ENCODE results near the gene PLXNC1.

The PLXNC1 gene

DNA sequence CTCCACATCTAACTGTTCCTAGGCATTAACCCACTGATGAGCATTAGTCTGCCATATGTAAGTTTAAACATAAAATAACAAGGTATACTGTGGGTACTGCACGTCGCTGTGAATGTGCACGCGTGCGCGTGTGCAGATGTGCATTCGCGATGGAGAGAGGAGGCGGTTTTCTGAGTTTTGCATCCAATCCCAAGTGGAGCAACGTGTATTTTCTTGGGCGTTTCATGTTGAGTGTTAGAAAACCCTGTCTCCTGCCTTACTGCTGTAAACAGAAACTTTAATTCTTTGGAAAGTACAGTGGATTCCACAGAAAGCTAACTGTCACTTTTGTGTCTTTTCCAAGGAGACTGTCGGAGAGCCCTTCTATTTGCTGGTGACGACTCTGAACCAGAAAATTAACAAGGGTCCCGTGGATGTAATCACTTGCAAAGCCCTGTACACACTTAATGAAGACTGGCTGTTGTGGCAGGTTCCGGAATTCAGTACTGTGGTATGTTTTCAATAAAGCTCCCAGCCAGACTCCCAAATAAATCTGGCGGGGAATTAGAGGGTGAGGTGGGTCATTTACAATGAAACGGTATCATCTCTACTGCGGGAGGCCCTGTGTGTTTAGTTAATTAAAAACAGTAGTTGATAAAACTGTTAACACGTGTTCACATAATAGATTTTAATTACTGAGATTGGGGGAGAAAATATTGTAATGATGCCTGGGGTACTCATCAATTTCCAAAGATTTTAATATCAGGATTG, 116.5 kb downstream of the PLXNC1 start:
- DNase-seq (ENCODE audit: low read depth, low spot score), result no peak

DNA sequence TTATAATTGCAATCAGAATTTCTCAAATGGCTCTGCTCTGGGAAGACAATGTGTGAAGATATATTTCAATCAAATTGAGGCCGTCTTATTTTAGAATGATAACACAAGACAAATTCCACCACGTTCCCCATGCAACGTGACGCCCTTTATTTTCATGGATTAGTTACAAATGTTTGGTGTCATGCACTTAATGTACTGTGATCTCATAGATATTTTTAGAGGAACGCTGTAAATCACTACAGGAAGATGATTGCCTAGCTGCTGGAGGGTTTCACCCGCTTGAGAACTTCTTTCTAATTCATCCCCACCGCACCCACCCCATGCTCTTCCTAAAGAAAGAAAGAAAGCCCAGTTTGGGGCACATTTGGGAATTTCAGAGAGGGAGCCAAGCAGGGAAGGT, 117.2 kb downstream of the PLXNC1 start:
- DNase-seq (ENCODE audit: low read depth, low spot score), result no peak

DNA sequence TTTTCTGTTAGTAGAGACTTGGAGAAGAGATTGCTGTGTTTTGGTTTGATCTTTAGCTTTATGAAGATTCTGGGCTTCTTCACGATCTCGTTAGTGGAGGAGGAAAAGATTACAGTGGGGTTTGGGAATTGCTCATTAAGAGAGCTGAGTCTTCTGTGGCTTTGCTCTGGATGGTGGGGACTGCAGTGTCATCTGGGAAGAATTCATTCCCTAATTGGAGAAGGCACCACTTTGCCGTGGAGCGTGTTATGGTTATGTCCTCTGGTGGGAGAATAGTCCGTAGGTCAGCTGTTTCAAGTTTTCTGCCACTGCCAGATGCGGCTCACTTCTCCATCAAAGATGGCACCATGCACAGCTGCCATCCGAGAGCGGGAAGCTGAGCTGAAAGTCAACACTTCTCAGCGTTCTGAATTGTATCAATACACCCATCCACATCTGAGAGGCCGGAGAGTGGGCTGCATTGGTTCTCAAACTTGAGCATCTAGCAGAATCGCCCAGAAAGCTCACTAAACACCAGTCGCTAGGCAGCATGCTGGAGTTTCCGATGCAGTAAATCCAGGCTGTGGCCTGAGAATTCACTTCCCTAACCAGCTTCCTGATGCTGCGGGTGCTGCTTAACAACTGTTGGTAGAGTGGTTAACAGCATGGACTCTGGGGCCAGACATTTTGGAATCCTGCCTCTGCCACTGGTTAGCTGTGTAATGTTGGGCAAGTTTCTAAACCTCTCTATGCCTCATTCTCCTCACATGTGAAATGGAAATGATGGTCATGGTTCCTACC, 117.8 kb downstream of the PLXNC1 start:
- no peak for DNase-seq (ENCODE audit: low read depth, low spot score)

DNA sequence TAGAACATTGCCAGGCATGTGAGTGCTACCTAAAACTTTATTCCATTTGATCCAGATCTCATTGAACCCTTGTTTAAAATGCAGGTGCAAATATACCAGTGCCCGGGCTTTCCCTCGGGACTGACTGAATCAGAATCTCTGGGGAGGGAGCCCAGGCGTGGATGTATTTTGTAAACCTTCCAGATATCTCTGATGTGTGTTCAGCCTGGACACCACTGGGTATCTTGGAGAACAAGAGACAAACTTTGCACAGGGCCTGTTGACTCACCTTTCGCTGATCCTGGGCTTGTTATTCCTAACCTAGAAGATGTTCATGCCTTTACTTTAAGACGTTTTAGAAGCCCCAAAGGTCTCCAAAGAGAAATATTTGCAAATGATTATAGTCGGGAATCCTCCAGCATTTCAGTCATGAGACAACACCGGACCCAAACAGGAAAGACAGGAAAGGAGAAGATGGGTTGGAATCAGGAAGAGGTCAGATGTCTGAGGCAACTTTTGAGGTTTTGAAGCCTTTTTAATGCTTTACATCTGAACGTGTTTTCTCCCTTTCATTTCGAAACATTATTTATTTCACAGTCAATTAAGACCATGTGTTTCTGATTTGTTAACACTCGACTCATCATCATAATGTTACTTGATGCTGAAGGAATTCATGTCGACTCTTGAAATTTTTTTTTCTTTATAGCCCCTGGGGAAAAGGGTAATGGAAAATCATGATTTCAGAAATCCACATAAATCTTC, 118.6 kb downstream of the PLXNC1 start:
- DNase-seq (ENCODE audit: low read depth, low spot score), result no peak

DNA sequence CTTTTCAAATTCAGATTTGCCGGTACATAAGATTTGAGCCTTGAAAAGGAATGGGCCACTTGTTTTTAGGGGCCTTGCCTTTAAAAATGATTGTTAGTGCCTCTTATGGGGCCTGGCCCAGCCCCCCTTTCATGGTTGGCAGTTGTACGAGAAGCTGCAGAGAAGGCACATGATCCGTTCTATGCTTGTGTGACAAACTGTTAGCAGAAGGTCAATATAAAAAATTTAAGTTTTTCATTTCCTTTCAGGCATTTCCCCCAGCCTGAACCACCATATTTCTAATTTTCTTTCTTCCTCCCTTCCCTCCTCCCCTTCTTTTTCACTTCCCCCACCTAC, 119.1 kb downstream of the PLXNC1 start:
- no peak for DNase-seq (ENCODE audit: low read depth, low spot score)

DNA sequence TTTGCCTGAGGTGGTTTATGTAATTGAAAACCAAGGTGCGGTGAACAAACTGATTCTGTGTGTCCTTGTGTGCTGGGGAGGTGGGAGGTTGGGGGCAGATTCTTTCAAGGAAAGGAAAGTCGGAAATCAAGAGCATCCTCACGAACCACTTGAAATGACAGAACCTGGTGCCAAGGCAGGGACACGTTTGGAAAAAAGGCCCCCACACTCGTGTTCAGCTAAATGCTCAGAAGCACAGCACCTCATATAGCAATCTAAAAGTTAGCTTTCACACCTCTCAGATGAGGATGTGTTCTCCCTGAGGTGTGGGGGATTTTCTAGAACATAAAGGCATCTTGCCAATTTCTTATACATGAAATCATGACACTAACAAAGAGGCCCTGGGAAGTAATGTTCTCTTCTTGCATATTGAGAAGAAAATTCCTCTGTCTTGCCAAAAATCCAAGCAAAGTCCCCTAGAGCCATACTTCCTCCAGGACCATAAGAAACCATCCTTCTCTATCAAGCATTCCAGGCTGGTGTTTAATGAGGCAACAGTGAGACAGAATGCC, 119.6 kb downstream of the PLXNC1 start:
- DNase-seq (ENCODE audit: low read depth, low spot score), result no peak

DNA sequence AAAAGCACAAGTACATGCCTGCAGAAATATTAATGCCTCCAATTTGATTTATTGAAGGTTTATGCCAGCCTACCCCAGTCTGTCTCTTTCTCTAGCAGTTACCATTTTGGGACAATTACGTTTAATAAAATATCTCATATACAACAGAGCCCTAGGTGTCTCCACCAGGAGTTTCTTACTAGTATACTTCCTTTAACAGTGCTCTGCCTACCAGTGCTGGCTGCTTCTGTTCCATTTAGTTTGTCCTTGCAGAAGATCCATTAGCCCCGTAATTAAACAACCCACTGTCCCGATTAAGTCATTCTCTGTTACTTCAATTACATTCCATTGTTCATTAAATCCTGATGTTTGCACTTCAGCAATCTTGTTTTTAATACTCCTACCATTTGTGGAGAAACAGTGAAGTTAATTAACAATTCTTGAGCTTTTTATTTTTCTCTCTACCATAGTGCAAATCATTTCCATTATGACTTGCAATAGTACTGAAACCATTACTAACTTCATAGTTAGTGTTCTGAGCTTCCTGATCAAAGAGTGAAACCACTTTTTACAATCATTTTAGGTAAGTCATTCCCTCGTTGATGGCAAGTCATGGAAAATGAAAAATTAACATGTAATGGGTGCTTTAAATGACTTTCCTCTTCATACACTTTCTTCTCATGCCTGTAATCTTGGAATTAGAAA, 121.1 kb downstream of the PLXNC1 start:
- DNase-seq (ENCODE audit: low read depth, low spot score), result no peak

DNA sequence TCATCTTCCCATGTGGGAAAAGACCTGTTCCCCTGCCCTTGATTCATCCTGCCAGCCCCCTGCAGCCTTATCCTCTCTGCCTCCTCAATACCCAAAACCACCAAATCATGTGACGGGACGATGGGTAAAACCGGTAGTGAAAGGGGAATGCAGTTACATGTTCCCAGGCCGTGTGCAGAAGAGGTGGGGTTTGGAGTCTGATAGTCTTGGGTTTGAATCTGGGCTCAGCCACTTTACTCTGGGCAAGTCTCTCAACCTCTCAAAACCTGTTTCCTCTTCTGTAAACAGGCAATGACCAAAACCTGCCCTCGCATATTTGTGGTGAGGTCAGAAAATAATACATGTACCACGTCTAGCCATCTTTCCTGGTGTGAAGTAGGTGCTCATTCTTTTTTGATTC, 123.0 kb downstream of the PLXNC1 start:
- no peak for DNase-seq (ENCODE audit: low read depth, low spot score)

DNA sequence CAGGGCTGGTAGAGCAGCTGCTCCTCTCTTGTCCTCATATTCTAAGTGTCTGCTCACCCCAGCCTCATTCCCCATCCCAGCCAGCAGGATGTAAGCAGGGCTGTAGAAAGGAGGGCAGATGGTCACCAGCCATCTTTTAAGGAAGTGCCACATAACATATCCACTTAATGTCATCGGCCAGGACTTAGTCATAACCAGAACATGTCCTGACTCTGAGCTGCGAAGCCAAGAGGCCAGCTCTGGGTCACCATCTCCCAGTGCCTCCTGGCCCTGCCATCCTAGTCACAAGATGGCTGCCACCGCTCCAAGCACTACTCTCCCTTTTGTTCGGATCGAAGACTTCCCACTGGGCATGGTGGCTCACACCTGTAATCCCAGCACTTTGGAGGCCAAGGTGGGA, 123.9 kb downstream of the PLXNC1 start:
- DNase-seq (ENCODE audit: low read depth, low spot score), result no peak

DNA sequence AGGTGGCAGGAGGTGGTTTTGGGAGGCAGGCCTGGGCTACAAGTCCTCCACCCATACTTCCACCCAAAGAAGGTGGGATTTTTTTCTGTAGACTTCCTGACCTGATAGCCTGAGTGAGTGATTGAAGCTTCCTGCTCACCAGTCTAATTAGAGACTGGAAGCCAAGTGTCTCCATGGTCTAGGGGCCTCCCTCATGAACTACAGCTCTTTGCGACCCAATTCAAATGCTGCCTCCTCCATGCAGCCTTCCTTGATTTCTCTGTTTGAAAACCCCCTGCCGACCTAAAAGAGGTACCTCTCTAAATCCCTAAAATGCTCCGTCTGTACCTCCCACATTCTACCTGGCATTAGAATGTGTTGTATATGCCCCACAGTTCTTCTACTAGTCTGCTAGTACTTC, 124.9 kb downstream of the PLXNC1 start:
- no peak for DNase-seq (ENCODE audit: low read depth, low spot score)

DNA sequence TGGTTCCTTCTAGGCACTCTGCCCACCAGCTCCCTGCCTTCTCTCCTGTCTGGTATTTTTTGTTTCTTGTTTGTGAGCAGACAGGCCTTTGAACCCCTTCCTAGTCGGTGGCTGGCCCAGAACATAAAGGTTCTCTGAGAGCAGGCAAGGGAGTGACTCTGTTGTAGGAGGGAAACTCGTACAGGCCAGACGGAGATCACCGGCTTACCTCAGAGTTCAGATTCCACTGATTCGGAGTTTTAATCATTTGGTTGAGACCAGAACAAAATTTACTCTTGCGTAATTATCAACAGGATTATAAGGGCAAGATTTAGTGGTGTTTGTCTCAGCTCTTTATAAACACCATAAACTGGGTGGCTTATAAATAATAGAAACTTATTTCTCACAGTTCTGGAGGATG, 128.3 kb downstream of the PLXNC1 start:
- DNase-seq (ENCODE audit: low read depth, low spot score), result no peak

DNA sequence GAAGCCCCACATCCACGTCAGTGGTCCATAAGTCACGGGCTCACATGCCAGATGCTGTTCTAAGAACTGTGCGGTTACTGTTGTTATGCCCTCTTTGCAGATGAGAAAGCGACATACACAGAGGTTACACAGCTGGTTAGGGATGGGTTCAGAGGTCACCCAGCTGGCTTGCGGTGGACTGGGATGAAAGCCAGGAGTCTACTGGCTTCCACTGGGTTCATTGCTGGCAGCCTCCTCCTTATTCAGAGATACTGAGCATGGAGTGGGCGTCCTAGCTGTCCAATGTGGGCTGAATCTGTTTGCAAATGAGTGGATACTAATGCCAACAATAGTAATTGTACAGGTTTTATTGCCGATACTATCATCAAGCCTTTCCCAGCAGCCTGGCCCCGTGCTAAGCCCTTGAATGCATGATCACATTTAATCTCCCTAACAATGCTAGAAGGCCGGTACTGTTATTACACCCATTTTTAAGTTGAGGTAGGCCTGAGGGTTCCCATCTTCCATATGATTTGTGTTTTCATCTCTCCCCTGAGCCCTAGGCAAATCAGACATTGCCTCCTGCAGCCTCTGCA, 129.1 kb downstream of the PLXNC1 start:
- peak; percentile 15 for DNase-seq (ENCODE audit: low read depth, low spot score)

DNA sequence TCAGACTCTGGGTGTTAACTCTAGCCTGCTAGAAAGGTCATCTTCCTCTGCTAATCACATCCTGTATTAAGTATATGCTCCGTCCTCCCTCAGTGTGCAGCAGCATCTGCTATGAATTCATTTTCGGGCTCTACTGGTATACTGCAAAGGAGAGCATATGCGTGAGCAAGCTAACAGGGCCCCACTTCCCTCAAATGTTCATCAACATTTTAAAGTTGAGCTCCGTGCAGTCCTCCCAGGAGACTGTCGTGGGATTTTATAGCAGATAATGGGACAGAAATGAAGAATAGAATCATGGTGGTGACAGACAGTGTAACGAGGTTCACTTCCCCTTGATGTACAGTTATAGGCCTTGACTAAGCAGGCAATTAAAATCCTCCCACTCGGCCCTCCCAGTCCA, 131.7 kb downstream of the PLXNC1 start:
- no peak for DNase-seq (ENCODE audit: low read depth, low spot score)

DNA sequence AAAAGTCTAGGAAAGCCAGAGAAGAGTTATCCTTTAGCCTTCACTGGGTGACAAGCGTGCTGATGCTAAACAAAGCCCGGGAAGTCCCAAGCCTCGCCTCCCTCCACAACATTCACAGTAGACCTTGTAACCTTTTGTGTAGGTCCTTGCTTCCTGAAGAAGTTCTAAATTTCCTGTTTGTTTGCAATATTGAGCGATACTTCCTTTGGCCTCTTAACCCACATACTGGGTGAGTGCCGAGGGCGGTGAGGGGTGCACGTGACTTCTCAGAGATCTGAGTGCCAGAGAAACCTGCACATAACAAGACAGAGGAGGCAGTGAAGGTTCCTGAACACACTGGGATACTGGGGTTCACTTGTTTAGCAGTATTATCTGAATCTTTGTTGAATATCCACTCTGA, 134.3 kb downstream of the PLXNC1 start:
- no peak for DNase-seq (ENCODE audit: low read depth, low spot score)

DNA sequence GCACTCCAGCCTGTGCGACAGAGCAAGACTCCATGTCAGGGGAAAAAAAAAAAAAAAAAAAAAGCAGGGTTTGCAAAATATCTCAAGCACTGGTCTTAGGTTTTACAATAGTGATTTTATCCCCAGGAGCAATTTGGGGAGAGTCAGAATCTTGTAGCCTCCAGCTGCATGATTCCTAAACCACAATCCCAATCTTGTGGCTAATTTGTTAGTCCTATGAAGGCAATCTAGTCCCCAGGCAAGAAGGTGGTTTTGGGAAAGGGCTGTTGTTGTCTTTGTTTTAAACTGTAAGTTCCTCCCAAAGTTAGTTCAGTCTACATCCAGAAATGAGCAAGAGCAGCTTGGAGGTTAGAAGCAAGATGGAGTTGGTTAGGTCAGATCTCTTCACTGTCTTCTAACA, 135.7 kb downstream of the PLXNC1 start:
- DNase-seq (ENCODE audit: low read depth, low spot score), result no peak

DNA sequence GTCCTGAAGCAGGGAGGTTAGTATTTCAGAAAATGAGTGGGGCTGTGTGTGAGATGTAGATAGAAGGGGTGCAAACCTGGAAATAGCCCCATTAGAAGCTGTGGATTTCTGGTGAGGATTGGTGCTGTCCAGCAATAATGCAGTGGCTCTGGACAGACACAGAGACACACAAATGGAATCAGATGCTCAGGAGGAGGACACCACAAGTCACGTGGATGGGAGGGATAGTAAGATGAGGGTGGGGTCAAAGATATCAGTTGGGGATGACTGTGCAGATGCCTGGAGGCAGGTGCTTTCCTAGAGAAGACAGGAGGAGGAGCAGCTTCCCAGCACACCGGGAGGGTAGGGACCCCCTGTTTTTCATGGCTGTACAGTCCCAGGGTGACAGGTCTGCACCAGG, 136.5 kb downstream of the PLXNC1 start:
- no peak for DNase-seq (ENCODE audit: low read depth, low spot score)

DNA sequence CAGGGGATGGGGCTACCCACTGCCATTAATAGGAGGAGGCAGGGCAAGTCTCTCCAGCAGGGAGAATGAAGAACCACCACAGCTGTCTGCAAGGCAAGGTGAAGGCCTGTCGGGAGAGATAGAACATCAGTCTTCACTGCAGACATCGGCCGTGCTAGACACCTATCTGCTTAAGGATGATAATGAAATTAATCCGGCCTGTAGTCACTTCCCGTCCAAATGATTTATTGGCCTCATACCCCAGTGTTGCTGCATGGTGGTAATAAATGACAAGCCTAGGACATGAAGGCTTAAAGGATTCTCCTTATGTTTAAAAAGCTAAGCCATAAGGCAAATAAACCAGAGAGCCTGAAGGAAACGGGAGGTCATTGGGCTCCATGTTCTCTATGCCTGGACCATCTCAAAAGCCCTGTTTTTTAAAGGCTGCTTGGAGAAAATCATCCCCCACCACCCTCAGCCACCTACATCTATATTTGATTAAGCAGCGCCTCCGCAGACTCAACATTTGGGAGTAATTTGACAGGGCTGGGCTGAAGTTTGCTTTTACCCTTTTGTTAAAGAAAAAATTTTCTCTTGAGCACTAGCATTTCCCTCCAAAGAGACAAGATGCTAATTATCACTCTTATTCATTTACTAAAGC, 137.7 kb downstream of the PLXNC1 start:
- no peak for DNase-seq (ENCODE audit: low read depth, low spot score)

DNA sequence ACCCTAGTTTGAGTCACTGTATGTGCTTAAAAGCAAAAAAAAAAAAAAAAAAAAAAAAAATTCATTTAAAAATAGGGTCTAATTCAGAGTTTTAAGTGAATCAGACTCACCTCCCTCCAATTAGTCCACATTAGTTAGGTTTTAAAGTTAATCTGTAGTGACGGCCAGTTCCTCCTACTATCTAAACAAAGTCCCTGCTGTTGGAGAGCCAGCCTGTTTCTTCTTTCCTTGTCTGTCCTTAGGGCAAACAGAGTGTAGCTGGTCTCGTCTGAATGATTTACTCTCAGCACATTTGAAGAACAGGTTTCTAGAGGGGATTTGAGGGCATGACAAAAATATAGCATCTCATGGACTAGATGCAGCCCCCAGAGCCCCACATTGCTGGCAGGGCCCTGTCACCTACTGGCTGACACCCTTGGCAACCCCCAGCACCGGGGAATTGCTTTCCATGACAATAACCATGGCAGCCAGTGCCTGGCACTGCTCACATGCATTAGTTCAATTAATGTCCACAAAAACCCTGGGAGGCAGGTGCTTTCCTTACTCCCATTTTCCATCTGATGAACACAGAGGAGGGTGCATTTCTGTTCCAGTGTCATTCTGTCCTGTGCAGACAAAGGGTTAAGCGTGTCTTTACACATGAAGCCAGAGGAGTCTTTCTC, 138.3 kb downstream of the PLXNC1 start:
- no peak for DNase-seq (ENCODE audit: low read depth, low spot score)

DNA sequence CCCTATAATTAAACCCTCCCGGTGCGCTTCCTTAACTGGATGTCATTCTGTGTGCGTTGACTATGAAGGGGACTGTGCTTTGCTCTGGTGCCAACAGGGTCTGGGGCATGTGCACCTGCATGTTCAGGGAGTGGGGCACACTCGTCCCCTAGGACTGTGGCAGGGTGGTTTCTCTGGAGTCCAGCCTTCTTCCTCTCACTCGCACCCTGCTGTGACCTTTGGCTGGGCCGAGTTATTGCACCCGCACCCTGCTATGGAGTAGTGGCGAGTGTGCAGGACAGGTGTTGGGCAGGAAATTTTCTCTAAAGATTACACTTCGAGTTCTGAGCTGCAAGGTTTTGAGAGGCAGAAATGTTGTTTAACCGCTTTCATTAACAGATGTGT, 138.9 kb downstream of the PLXNC1 start:
- DNase-seq (ENCODE audit: low read depth, low spot score), result no peak

DNA sequence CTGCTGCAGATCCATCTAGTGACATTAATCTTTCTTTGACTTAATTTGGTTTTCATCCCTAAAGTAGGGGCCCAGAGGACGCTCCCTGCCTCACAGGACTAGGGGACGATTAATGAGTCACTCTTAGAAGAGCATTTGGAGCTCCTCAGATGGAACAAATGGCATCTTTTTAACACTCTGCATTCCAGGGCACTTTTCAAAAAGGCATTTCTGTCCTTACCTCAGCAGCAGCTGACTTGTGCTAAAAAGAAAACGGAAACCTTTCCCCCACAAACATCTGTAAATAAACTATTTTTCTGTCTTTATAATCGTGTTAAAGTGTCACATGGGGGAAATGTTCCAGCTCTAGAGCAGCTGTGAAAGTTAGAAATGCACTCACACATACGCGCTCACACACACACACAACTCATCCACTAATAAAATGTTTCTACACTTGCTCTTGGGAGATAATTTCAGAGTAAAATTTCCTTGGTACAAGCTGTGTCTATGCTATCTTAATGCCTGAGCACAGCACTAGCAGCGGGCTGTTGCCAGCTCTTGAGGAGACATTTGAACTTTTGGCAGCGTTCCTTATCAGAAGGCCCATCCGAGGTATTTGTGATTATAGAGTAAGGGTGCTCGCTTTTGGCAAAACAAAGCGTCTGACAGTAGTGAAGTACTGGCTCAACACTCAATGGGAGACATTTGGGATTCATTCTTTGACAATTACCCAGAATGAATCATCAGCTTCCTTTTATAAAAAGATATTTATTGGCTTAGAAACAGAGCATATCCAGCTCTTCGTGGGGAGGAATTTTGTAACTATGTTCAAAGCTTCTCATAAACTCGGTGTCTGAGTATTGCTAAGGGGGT, 141.3 kb downstream of the PLXNC1 start:
- DNase-seq (ENCODE audit: low read depth, low spot score), result no peak

Data from brain pericyte (primary cell).